Stimulated activated CD8-positive, alpha-beta memory T cell treated with anti-CD3 and anti-CD28 coated beads, Interleukin-4, amount 100 ng/mL, for 4 hours (primary cell): ENCODE data around the gene TRAPPC2L.

ENCODE experiments used
- DNase-seq, 2 donors: peaks; one replicate each; pipeline ENCODE4 v3.0.0-alpha.2; 2020; ENCODE audit warnings: low read depth in 2 of 2, low spot score in 1 of 2

Gene TRAPPC2L

GRCh38 chr16:88856828-88857727 lies at the start of gene TRAPPC2L, which contains the start of gene GALNS:
Gene TRAPPC2L (plus strand): TSS chr16:88857127. CDS start chr16:88857151, 24 bp downstream.
Gene GALNS (minus strand): TSS chr16:88856947. CDS start chr16:88856877, 70 bp downstream.
- DNase-seq = peak; percentile 97 to 99

GRCh38 chr16:88807142-88807625 lies 49.7 kb upstream of the TRAPPC2L start:
- no peak for DNase-seq

GRCh38 chr16:88807626-88808453 lies 49.1 kb upstream of the TRAPPC2L start:
- DNase-seq = no peak

GRCh38 chr16:88809068-88809675 lies 47.8 kb upstream of the TRAPPC2L start:
- DNase-seq = no peak

- no peak for DNase-seq
Observed at GRCh38 chr16:88809676-88810165, 47.2 kb upstream of the TRAPPC2L start.

GRCh38 chr16:88810166-88810911 lies 46.6 kb upstream of the TRAPPC2L start:
- DNase-seq = no peak

- peak; percentile 42 to 53 for DNase-seq
Observed at GRCh38 chr16:88810912-88811768, 45.8 kb upstream of the TRAPPC2L start.

GRCh38 chr16:88811769-88812512 lies 45.0 kb upstream of the TRAPPC2L start, which contains the start of gene APRT:
Gene APRT (minus strand): TSS chr16:88811928. CDS start chr16:88811899, 29 bp downstream.
- DNase-seq = peak; percentile 93 to 94

- no peak for DNase-seq
Observed at GRCh38 chr16:88812513-88813268, 44.2 kb upstream of the TRAPPC2L start.

- no peak for DNase-seq
Observed at GRCh38 chr16:88813269-88814143, 43.4 kb upstream of the TRAPPC2L start.

GRCh38 chr16:88814144-88814502 lies 42.8 kb upstream of the TRAPPC2L start:
- DNase-seq = no peak

GRCh38 chr16:88815227-88815626 lies 41.7 kb upstream of the TRAPPC2L start:
- no peak for DNase-seq

- DNase-seq = peak in 1 of 2 donors; percentile 27
Observed at GRCh38 chr16:88815901-88816589, 40.9 kb upstream of the TRAPPC2L start.

- no peak for DNase-seq
Observed at GRCh38 chr16:88816736-88817535, 40.0 kb upstream of the TRAPPC2L start.

GRCh38 chr16:88817785-88818574 lies 38.9 kb upstream of the TRAPPC2L start:
- no peak for DNase-seq
